Measurements from ENCODE around the gene ARSG.

Gene ARSG

GRCh38 chr17:68456339-68457167 lies 165.3 kb downstream of the ARSG start:
- no peak for DNase-seq

- no peak for DNase-seq
These were observed 165.9 kb downstream of the ARSG start, which contains the start of gene WIPI1 for GRCh38 chr17:68457168-68457538. Gene WIPI1, minus strand, starts transcription at chr17:68457496. Its CDS starts 75 bp downstream, at chr17:68457421.

GRCh38 chr17:68457539-68458259 lies 166.4 kb downstream of the ARSG start:
- peak; percentile 93 for DNase-seq

GRCh38 chr17:68458260-68459036 lies 167.2 kb downstream of the ARSG start:
- no peak for DNase-seq

GRCh38 chr17:68459037-68459639 lies 167.8 kb downstream of the ARSG start:
- DNase-seq = no peak

- DNase-seq = no peak
These were observed 168.9 kb downstream of the ARSG start for GRCh38 chr17:68460146-68460545.

- no peak for DNase-seq
These were observed 169.4 kb downstream of the ARSG start for GRCh38 chr17:68460715-68461114.

GRCh38 chr17:68461122-68461539 lies 169.8 kb downstream of the ARSG start:
- DNase-seq = no peak

GRCh38 chr17:68461589-68461988 lies 170.3 kb downstream of the ARSG start:
- no peak for DNase-seq

GRCh38 chr17:68462381-68463210 lies 171.3 kb downstream of the ARSG start:
- DNase-seq = peak; percentile 79

- no peak for DNase-seq
These were observed 172.1 kb downstream of the ARSG start for GRCh38 chr17:68463211-68464019.

- no peak for DNase-seq
These were observed 177.0 kb downstream of the ARSG start for GRCh38 chr17:68468334-68468733.

- DNase-seq = no peak
These were observed 177.5 kb downstream of the ARSG start for GRCh38 chr17:68468788-68469187.
